Gastroesophageal sphincter (tissue), 3 donors: ENCODE measurements around the gene RSPH10B2.
"Not testable (repeated sequence)": the region's sequence is repeated elsewhere in the genome, so short reads cannot be mapped to it uniquely, and the experiment has no call there.

Experiments used
- CTCF ChIP-seq, 4 experiments: fragments of 200-600 bp in 2 of 4; fragments of 450-650 bp in 2 of 4; sonication (generic) in 1 of 4; IDR thresholded peaks; one replicate each; pipeline ENCODE4 v1.5.1; 2017 to 2019; ENCODE audit warnings: antibody characterized with exemption in 4 of 4, mild to moderate bottlenecking in 2 of 4, moderate library complexity in 2 of 4
- POLR2A ChIP-seq, 2 donors: fragments of 450-650 bp; IDR thresholded peaks; one replicate each; pipeline ENCODE4 v1.6.1; 2017; ENCODE audit warnings: antibody characterized with exemption in 2 of 2, mild to moderate bottlenecking in 2 of 2, moderate library complexity in 1 of 2
- POLR2AphosphoS5 ChIP-seq: sonication (generic); formaldehyde crosslinking; IDR thresholded peaks from one replicate; pipeline ENCODE4 v1.6.1; 2017; ENCODE audit warnings: antibody characterized with exemption

DNA sequence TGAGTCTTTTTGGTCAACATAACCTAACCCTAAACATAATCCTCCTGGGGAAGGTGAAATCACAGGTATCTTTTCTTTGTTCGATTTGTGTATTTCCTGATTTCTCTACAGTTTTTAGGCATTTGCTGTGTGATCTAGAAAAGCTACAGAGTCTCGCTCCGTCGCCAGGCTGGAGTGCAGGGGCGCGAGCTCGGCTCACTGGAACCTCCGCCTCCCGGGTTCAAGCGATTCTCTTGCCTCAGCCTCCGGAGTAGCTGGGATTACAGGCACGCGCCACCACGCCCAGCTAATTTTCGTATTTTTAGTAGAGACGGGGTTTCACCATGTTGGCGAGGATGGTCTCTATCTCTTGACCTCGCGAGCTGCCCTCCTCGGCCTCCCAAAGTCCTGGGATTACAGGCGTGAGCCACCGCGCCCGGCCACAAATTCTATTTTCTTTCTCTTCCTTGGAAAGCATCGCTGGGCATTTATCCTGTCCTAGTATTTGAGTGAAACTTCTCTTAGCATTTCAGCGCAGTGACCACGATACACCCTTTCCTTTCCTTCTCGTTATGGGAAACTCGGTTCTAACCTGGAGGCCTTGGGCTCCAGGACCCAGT, 24.9 kb upstream of the RSPH10B2 start:
- TF ChIP-seq POLR2A (IDR thresholded peaks at IDR 0.05); CTCF (IDR thresholded peaks at IDR 0.05); POLR2AphosphoS5: not testable (repeated sequence)
